Measurements from ENCODE around the gene TATDN2.

TATDN2 gene

GRCh38 chr3:10248184-10248983 is at the start of gene TATDN2:
Gene TATDN2 (plus strand): TSS chr3:10248459. CDS start chr3:10249201, 742 bp downstream.
- DNase-seq (ENCODE audit: low read depth): peak; percentile 93

- DNase-seq (ENCODE audit: low read depth): no peak
Measured at GRCh38 chr3:10198761-10199649, 49.3 kb upstream of the TATDN2 start.

- DNase-seq (ENCODE audit: low read depth): no peak
Measured at GRCh38 chr3:10204921-10205320, 43.3 kb upstream of the TATDN2 start.

- DNase-seq (ENCODE audit: low read depth): peak; percentile 95
Measured at GRCh38 chr3:10205451-10206165, 42.7 kb upstream of the TATDN2 start.

- DNase-seq (ENCODE audit: low read depth): no peak
Measured at GRCh38 chr3:10206166-10206511, 42.1 kb upstream of the TATDN2 start.

- no peak for DNase-seq (ENCODE audit: low read depth)
Measured at GRCh38 chr3:10213156-10213792, 35.0 kb upstream of the TATDN2 start.

GRCh38 chr3:10215578-10216368 is 32.5 kb upstream of the TATDN2 start:
- DNase-seq (ENCODE audit: low read depth): no peak

GRCh38 chr3:10217359-10217758 is 30.9 kb upstream of the TATDN2 start:
- no peak for DNase-seq (ENCODE audit: low read depth)

- no peak for DNase-seq (ENCODE audit: low read depth)
Measured at GRCh38 chr3:10219737-10220136, 28.5 kb upstream of the TATDN2 start.

- no peak for DNase-seq (ENCODE audit: low read depth)
Measured at GRCh38 chr3:10223676-10224639, 24.3 kb upstream of the TATDN2 start.

- peak; percentile 47 for DNase-seq (ENCODE audit: low read depth)
Measured at GRCh38 chr3:10224794-10225665, 23.2 kb upstream of the TATDN2 start.

- DNase-seq (ENCODE audit: low read depth): no peak
Measured at GRCh38 chr3:10226293-10226692, 22.0 kb upstream of the TATDN2 start.

- no peak for DNase-seq (ENCODE audit: low read depth)
Measured at GRCh38 chr3:10228248-10228950, 19.9 kb upstream of the TATDN2 start.

GRCh38 chr3:10229576-10229975 is 18.7 kb upstream of the TATDN2 start:
- DNase-seq (ENCODE audit: low read depth): no peak

- no peak for DNase-seq (ENCODE audit: low read depth)
Measured at GRCh38 chr3:10232137-10232536, 16.1 kb upstream of the TATDN2 start.

GRCh38 chr3:10233988-10234387 is 14.3 kb upstream of the TATDN2 start:
- no peak for DNase-seq (ENCODE audit: low read depth)

GRCh38 chr3:10234526-10235230 is 13.6 kb upstream of the TATDN2 start:
- no peak for DNase-seq (ENCODE audit: low read depth)

- no peak for DNase-seq (ENCODE audit: low read depth)
Measured at GRCh38 chr3:10235551-10235950, 12.7 kb upstream of the TATDN2 start.

Data from stromal cell of bone marrow (primary cell).